CD4-positive, alpha-beta T cell treated with Interleukin-10 for 1 hour (primary cell): ENCODE data around the gene TSEN2.
"Not testable (repeated sequence)": the region's sequence is repeated elsewhere in the genome, so short reads cannot be mapped to it uniquely, and the experiment has no call there.

ENCODE experiments used
- DNase-seq: peaks from one replicate; pipeline ENCODE4 v3.0.0-alpha.2; 2020

Gene TSEN2

DNA sequence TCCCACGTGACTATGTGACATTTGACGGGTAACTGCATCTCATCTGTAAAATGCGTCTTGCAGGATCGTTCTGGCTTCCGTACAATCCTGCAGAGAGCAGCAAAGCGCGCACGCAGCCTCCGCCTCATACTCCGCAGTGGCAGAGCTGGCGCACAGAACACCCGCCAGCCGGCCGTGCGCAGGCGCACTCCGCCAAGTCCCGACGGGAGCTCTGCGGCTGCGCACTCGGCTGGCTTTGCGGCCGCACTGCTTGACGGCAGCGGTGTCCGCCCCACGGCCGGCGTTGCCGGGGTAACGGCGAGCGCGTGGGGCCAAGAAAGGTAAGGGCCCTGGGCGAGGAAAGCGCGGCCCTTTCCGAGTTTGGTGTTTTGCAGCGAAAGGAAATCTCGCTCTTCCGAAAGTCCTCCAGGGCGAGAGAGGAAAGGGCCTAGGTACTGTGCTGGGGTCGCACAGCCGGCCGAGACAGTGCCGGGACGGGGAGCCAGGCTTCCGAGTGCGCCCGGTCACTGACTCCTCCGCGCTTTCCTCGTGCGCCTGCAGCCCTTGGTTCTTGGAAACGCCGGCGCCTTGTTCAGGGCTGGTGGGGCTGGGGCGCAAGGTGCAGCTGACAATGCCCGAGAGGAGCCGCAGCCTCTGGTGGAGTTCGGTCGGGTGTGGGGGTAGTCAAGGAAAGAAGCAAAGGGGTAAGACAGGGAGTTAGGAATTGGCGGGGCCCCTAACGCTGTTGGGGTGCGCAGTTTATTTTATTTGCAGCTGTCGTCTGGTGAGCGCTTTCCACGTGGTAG is at the start of gene TSEN2:
Gene TSEN2, plus strand, starts transcription at position 283 of the 785 bp plus-strand sequence. CDS start 5,321 bp downstream, outside the sequence.
- peak; percentile 96 for DNase-seq

DNA sequence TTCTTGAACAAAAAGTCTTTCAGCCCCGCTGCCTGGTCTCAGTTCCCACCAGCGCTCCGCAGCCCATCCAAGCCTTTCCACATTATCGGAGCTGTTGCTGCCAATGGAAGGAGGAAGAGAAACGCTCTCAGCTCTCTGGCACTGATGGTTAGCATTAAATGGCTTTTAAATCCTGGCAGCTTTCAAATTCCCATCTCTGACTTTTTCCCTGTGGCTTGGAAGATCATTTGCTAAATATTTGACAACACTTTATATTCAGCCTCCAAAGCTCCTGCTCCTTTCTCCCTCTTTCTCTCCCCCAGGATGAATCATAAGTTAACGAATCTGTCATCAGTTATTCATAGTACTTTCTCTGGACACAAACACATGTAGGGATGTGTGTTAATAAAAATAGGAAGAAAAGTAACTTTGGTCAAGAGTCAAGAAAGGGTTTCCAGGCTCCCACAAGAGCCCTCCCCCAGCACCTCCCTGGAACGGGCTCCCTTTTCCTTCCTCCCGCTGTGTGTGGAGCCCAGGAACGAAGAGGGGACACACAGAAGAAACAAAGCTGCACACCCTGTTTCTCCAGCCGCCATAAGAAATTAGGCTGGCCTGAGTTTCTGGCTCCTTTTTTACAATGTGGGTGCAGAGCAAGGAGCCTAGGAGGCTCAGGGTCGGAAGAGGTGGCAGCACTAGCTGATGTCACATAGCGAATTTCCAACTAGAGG is 47.6 kb upstream of the TSEN2 start:
- DNase-seq = no peak

DNA sequence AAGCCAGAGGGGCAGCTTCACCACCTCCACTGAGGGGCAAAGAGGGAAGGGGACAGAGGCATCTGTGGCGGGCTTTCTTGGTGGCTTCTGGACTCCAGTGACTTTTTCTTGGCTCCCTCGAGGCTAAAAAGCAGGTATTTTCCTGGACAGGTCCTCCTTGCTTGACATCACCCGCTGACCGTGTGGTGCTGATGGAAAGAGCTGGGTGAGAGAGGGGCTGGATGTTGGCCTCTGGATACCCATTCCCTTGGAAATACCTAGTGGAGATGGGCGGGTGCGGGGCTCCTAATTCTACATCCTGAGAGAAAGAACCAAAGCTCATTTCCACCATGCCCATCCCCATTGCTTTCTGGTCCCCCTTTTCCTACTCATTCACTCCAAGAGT is 47.1 kb upstream of the TSEN2 start:
- no peak for DNase-seq

DNA sequence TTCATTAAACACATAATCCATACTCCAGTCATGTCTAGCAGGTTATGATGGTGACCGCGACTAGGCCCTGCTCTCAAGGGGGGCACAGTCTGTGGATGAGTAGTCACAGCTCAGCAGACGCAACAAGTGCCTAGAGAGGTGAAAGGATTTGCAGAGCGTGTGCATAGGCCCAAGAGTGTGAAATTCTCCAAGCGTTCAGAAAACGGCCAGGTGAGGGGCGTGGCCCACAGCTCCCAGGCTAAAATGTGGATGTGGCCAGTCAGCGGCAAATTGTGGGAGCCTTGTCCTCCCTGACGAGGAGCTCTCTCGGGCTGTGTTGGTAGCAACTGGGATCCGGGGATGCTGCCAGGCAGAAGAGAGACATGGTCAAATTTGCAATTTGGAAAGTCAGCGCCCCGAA is 46.4 kb upstream of the TSEN2 start:
- DNase-seq = no peak

DNA sequence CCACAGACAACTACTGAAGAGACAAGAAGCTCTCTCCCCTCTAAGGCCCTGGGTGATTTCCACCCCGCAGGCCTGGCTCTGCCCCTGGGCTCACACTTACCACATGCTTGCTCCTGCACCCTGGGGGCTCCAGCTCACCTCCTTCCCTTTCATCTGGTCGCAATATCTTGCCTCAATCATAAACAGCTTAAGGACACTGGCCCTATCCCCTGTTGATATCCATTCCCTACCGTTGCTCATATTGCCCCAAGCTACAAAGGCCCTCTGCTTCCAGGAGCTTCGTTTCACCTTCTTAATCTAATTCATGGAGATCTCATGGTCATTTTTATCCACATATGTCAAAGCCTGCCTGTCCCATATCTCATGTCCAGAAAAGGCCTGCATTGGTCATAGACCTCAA is 46.0 kb upstream of the TSEN2 start:
- no peak for DNase-seq

DNA sequence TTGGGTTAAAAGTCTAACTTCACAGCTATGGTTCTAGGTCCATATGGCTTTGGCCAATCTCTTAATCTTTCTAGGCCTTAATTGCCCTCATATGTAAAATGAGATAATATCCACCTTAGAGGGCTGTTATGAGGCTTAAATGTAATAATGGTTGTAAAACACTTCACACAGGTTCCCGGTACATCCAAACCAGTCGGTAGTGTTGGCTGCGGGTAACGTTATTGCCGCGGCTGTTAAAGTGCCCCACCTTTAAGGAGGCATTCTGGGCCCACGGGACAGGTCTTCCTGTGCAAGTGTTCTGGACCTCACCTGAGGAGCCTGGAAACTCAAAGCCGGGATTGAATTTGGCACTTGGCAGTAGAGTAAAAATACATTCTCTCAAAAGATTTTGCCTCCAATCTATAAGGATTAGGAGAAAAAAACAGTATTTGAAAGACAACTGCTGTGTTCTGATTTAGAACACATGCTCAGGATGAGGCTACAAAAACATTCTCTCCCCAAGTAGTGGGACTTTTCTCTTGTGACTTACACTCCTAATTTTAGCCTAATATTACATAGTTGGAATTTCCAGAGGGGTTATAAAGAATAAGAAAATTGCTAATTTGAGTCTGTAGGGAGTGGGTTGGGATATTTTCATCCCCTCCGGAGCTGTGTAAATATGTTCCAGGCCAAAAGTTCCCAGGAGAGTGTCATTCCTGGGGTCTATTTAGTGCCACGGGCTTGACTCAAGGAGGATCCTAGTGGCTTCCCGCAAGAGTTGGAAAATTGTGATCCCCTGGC is 44.9 kb upstream of the TSEN2 start:
- no peak for DNase-seq

DNA sequence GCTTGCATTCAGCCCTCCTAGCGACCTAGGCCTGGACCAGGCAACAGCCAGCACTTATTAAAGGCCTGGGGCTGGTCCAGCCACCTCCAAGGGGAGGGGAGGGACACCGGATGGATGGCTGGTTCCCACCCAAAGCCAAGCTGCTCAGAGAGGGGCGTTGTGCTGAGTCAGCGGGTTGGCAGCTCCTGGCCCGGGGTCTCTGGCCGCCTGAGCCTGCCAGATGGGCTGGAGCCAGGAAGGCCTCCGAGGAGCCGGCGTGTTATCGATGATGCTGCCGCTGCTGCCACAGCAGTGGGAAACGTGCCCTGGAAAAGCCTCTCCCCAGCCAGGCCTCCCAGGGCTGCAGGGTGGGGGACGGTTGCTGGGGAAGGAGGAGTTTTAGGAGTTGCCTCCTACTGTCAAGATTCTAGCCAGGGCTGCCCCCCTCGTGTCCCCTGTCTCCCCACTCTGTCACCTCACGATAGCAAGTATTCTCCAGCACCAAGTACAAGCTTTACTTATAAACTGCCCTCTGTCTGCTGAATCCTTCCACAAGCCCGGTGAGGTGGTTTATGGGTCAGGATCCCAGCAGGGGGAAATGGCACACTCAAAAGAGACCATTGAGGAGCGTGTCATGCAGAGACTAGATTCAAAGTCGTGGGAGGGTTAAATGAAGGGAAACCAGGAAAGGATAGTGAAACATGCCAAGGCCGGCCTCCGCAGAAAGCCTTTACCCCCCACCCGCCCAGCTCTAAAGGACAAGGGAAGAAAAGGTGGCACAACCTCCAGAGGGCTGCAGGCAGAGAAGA is 43.2 kb upstream of the TSEN2 start:
- DNase-seq = no peak

DNA sequence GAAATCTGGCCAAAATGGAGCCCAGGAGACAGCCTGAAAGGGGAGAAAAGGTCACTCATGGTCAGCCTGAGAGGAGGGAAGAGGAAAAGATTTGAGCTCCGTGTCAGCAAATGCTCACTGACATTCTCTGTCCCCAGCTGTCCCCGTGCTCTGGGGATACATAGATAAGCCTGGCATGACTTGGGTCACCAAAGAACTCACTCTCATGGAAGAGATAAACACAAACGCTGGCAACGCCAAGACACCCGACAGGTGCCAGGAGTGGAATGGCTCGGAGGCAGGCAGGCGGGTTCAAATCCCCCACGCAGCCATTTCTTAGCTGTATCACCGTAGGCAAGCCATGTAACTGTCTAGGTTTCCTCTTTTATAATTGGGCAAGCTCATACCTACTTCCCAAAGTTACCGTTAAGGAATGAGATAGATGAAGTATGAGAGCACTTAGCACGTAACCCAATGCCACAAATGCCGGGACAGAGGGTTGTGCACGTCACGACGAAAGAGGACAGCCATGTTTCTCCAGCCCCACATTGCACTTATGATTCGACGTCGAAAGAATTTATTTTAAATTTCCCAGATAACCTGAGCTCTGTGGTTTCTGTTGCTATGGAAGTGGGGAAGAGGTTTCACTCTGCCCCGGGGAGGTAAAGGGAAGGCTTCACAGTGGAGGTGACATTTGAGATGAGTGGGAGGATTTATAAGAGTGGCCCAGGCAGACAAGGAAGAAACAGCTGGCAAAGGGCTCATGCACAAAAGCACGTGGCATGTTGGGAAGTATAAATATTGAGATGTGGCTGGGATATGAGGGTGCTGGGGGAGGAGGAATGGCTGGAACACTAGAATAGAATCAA is 41.4 kb upstream of the TSEN2 start:
- no peak for DNase-seq

DNA sequence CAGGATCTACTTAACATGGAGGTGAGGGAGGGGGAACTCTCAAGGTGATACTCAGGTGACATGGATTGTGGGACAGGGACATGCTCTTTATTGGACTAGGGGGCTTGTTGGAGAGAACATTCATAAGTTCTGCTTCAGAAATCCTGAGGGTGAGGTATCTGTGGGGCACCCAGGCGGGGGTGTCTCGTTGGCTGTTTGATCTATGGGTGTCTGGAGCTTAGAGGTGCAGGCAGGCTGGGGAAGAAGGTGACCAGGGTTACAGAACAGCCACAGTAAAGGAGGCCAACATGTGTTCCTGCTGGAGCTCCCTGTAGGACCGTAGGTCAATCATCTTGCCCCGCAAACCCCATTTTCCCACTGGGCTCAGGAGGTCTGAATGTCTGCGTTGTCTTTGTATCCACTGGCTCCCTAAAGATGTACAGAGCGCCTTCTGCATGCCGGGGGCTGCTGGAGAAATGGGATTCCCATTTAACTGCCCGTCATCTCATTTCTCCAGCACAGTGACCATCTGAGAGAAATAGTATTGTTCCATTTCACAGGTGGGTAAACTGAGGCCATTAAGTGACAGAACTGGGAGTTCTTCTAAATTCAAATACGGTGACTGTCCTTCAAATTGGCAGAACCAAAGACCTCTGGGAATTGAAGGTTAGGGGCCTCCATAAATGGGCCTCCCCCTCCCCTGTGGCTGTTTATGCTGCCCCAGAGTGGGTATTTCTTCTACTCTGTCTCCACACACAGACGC is 40.3 kb upstream of the TSEN2 start:
- DNase-seq = no peak

DNA sequence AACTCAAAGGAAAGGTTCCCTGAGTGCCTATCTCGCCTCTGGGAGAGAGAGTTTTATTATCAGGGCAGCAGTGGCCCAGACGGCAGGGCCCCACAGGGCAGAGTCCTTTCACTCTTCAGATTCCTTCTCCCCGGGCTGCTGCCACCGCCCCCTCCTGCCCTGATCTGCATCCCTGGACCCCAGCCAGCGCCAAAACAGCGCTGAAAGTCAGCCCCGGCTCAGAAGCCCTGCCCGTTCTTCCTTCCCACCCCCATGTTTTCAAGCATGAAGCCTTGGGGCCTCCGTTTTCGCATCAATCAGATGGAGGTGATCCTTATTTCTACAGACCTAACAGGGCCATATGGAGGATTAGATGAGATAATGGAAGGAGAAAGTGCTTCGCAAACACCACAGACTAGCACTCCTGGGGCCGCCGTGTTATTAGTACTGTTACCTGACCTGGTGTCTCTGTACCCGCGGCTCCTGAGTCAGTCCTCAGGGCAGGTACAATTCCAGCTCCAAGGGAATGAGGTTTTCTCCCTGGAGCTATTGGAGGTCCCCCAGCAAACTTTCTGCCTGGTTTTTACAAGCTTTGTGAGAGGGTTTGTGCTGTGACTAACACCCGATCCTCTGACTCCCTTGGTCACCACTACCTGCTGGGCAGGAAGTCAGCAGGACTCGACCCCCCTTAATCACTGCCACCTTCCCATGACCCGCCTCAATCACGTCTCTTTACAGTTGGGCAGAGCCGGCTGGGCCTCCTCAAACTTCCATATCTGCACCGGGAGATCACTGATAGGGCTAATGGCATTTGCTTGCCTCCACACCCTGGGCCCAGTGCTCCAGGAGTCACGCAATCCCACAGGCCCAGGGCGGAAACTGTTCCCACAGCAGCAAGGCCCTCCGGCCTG is 39.5 kb upstream of the TSEN2 start:
- DNase-seq = no peak

DNA sequence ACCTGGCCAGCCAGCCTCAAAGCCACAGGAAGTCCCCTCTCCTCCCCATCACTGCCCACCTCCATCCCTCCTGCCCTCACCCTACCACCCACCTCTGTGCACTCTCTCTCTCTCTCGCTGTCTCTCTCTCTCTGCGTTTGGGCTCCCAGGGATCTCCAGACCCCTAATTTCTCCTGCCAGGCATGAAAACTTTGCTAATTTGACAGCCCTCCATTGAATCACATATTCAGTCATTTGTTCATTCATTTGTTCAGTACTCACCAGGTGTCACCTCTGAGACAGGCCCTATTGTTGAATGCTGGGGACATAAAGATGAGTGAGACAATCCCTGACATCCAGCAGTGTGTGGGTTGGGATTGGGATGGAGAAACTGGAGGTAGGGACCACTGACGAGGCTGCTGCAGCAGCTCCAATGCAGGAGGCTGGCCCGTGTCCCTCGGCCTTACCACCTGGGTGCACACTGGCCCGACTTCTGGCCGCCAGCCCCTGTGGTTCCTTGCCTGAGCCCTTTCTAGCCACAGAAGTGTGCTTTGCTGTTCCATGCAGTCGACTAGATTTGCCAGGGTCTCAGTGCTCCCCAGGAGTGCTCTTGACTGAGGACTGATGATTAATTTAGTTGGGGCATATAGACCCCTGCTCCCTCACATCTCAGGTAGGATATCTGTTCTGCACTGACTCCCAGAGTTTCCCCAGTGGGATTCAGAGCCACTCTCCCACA is 38.6 kb upstream of the TSEN2 start:
- no peak for DNase-seq

DNA sequence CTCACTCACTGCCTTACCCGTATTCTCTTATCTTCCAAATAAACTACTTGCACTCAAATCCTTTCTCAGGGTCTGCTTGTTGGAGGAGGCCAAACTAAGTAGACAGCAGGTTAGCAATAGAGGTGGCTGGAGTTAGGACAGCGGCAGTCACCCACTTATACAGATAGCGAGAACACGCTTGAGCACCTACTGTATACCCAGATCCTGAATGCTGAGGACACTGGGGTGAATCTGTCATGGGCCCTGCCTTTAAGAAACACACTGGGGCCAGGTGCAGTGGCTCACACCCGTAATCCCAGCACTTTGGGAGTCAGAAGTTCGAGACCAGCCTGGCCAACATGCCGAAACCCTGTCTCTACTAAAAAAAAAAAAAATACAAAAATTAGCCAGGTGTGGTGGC is 38.0 kb upstream of the TSEN2 start:
- DNase-seq = no peak

DNA sequence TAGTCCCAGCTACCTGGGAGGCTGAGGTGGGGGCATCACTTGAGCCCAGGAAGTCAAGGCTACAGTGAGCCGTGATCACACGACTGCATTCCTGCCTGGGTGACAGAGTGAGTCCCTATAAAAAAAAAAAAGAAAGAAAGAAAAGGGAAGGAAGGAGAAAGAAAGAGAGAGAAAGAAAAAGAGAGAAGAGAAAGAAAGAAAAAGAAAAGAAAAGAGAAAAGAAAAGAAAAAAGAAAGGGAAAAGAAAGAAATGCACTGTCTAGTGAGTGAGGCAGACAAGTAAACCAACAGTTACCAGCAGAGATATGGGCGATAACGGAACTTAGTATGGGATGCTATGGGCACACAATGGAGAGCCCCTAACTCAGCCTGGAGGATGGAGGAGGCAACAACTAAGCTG is 37.2 kb upstream of the TSEN2 start:
- no peak for DNase-seq

DNA sequence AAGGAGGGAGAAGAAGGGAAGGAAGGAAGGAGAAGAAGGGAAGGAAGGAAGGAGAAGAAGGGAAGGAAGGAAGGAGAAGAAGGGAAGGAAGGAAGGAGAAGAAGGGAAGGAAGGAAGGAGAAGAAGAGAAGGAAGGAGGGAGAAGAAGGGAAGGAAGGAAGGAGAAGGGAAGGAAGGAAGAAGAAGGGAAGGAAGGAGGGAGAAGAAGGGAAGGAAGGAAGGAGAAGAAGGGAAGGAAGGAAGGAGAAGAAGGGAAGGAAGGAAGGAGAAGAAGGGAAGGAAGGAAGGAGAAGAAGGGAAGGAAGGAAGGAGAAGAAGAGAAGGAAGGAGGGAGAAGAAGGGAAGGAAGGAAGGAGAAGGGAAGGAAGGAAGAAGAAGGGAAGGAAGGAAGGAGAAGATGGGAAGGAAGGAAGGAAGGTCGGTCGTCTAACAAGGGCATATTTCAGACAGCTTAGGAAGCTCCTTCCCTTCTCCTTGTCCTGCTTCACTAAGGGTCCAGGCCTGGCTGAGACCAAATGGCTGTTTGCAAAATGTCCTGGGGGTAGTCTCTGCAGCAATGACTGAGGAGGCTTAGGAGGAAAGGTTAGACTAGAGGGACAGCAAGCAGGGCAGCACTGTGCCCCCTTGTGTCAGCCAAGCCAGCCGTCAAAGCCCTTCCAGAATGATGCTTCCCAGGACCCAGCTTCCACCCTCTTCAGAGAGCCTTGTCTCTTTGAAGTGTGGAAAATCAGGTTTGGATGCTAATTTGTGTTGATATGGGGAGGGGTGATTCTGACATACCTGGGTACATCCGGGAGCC is 35.7 kb upstream of the TSEN2 start:
- not testable (repeated sequence) for DNase-seq

DNA sequence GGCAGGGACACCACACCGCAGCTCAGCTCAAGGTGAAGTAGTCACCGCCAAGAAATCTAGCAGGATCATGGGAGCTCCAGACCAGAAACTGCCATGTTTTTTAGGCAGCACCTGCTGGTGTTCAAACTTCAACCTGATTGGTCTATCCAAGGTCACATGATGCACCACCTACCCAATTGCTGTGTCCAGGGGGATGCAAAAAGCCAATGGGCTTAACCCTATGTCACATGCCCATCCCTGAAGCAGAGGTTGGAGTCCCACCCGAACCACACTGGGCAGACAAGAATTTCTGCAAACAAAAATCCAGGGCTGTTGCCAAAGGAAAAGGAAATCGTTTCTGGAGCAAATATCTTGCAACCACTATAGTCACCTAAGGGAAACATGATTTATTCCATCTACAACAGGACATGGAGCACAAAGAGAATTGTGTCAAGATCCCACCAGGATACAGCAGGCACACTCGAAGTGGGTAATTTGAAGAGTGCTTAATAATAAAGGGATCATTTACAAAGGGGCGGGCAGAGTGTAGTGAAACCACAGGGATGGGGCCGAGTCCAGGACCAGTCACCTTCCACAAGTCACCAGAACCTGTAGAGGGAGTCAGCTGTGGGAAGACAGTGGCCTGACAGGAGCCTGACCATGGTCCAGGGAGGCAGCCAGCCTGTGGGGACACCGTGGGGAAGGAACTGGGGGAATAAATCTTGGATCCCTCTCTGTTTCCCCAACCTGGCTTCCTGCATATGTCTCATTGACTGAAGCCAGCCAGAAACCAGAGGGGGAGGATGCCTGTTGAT is 34.2 kb upstream of the TSEN2 start:
- DNase-seq = no peak

DNA sequence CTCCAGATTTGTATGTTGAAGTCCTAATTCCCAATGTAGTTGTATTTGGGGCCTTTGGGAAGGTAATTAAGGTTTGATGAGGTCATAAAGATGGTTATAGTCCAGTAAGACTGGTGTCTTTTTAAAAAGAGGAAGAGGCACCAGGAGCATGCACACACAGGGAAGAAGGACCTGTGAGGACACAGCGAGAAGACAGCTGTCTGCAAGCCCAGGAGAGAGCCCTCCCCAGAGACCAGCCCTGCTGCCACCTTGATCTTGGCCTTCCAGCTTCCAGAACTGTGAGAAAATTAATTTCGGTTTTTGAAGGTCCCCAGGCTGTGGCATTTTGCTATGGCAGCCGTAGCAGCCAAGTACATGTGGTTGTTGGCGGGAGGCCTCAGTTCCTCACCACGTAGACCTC is 32.8 kb upstream of the TSEN2 start:
- no peak for DNase-seq

DNA sequence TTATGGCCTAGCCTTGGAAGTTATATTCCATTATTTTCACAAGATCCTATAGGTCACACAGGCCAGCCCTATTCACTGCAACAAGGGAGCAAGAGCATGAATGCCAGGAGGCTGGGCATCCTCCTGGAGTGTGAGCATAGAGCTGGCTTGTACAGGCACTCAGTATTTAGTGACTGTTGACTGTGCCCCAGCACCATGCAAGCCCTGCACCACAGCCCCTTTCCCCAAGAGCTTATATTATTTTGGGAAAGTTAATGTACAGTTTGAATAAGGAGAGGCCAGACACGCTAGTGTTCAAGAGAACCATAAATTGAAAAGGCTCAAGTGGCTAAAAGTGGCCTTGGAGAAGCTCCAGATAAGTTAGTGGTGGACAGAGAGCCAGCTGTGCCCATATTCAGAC is 32.3 kb upstream of the TSEN2 start:
- no peak for DNase-seq
